Tibial nerve (tissue), 3 donors: ENCODE data around the gene LCLAT1.

Experiments
- POLR2A ChIP-seq, 2 donors: fragments of 450-650 bp; IDR thresholded peaks; one replicate each; pipeline ENCODE4 v1.6.1; 2017; ENCODE audit warnings: antibody characterized with exemption in 2 of 2, mild to moderate bottlenecking in 2 of 2, moderate library complexity in 2 of 2
- TF ChIP-seq, protein P1 (sequence below), 5 experiments: fragments of 200-600 bp in 3 of 5; fragments of 450-650 bp in 2 of 5; sonication (generic) in 3 of 5; IDR thresholded peaks; one replicate each; pipeline ENCODE4 v1.5.1; 2016 to 2019; ENCODE audit warnings: antibody characterized with exemption in 5 of 5, mild to moderate bottlenecking in 3 of 5, moderate library complexity in 2 of 5

DNA sequence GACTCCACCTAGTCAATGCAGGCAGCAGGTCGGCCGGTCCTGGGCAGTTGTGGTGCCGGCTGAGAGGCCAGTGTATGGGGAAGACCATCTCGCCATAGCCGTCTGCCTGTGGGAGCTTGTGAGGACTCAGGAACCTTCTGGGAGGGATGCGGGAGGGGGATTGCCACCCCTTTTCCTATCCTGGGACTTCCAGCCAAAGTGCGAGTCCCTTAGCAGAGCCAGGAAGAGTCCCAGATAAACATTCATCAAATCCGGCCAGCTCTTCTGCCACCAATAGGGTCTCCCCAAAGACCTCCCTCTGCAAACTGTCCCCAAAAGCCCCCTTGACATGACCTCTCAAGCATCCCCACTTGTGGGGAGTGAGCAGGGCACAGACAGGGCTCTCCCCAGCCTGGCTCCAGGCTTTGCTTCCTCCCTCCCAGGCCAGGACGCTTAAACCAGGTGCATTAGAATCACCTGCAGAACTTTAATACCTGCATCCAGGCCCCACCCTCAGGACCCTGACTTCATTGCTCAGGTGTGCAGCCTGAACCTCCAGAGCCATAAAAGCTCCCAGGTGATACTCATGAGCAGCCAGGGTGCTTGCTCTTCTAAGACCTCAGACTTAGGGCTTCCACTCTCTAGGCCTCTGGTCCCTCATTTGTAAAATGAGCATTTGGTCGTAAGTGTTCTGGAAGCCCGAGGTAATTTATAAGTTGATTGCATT lies 200.9 kb downstream of the LCLAT1 start:
- no peak for TF ChIP-seq POLR2A (IDR thresholded peaks at IDR 0.05)
- TF ChIP-seq, protein P1, sequence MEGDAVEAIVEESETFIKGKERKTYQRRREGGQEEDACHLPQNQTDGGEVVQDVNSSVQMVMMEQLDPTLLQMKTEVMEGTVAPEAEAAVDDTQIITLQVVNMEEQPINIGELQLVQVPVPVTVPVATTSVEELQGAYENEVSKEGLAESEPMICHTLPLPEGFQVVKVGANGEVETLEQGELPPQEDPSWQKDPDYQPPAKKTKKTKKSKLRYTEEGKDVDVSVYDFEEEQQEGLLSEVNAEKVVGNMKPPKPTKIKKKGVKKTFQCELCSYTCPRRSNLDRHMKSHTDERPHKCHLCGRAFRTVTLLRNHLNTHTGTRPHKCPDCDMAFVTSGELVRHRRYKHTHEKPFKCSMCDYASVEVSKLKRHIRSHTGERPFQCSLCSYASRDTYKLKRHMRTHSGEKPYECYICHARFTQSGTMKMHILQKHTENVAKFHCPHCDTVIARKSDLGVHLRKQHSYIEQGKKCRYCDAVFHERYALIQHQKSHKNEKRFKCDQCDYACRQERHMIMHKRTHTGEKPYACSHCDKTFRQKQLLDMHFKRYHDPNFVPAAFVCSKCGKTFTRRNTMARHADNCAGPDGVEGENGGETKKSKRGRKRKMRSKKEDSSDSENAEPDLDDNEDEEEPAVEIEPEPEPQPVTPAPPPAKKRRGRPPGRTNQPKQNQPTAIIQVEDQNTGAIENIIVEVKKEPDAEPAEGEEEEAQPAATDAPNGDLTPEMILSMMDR (IDR thresholded peaks at IDR 0.05), result no peak
